Keratinocyte (primary cell): ENCODE data around the gene NTSR1. TPM values are rescaled to one million over a fixed set of nuclear protein-coding genes. Genes with fewer than 3 reads are reported as not detected.

Experiments used
- DNase-seq: peaks from one replicate; pipeline ENCODE4 v3.0.0-alpha.2; 2011; ENCODE audit warnings: low read depth, missing footprints, low spot score
- FAIRE-seq: peaks from 2 replicates; lab custom pipeline; 2011; peaks lifted over from hg19 to GRCh38; lab: Jason Lieb, UNC
- H2AFZ ChIP-seq: 2 replicates; pipeline ENCODE4 v1.6.0; 2012; ENCODE audit warnings: low read length, control low read depth, inconsistent platforms; ENCODE audit not compliant: control insufficient read depth
- H3K27ac ChIP-seq: 2 replicates; pipeline ENCODE4 v1.5.1; 2011; ENCODE audit warnings: low read length; ENCODE audit not compliant: control insufficient read depth, insufficient read depth
- H3K27me3 ChIP-seq: 3 replicates; pipeline ENCODE4 v1.6.0; 2011; ENCODE audit warnings: low read length; ENCODE audit not compliant: control insufficient read depth, insufficient read depth; ENCODE audit errors: extremely low read depth
- H3K36me3 ChIP-seq, 2 experiments: 2 replicates in 1 of 2; 3 replicates in 1 of 2; pipeline ENCODE4 v1.5.1; 2011; ENCODE audit warnings: low read length in 2 of 2, mild to moderate bottlenecking in 1 of 2; ENCODE audit not compliant: control insufficient read depth in 2 of 2, insufficient read depth in 2 of 2; ENCODE audit errors: extremely low read depth in 1 of 2
- H3K4me1 ChIP-seq: 3 replicates; pipeline ENCODE4 v1.5.1; 2011; ENCODE audit warnings: low read length; ENCODE audit not compliant: control insufficient read depth, insufficient read depth; ENCODE audit errors: extremely low read depth
- H3K4me2 ChIP-seq: 3 replicates; pipeline ENCODE4 v1.6.0; 2011; ENCODE audit warnings: low read depth, low read length; ENCODE audit not compliant: control insufficient read depth, insufficient read depth; ENCODE audit errors: extremely low read depth
- H3K4me3 ChIP-seq, 3 experiments: fragments of 200-600 bp in 1 of 3; sonication (generic) in 1 of 3; 2 replicates in 2 of 3; 3 replicates in 1 of 3; pipeline ENCODE4 v1.5.1; 2011 to 2016; ENCODE audit warnings: low read length in 3 of 3, mild to moderate bottlenecking in 3 of 3, control low read depth in 2 of 3, inconsistent platforms in 1 of 3, low read depth in 1 of 3, mixed read lengths in 1 of 3, mixed run types in 1 of 3, moderate library complexity in 1 of 3; ENCODE audit not compliant: control insufficient read depth in 2 of 3, insufficient read depth in 2 of 3; ENCODE audit errors: extremely low read depth in 1 of 3
- H3K79me2 ChIP-seq: 2 replicates; pipeline ENCODE4 v1.6.0; 2012; ENCODE audit warnings: low read length; ENCODE audit not compliant: control insufficient read depth, insufficient read depth
- H3K9ac ChIP-seq: 3 replicates; pipeline ENCODE4 v1.6.0; 2011; ENCODE audit warnings: low read length; ENCODE audit not compliant: control insufficient read depth, insufficient read depth; ENCODE audit errors: extremely low read depth
- H3K9me1 ChIP-seq: 3 replicates; pipeline ENCODE4 v1.6.0; 2011; ENCODE audit warnings: low read length; ENCODE audit not compliant: control insufficient read depth, insufficient read depth; ENCODE audit errors: extremely low read depth
- H3K9me3 ChIP-seq: 2 replicates; pipeline ENCODE4 v1.5.1; 2012; ENCODE audit warnings: low read depth, low read length; ENCODE audit not compliant: control insufficient read depth
- H4K20me1 ChIP-seq: 3 replicates; pipeline ENCODE4 v1.6.0; 2011; ENCODE audit warnings: low read length; ENCODE audit not compliant: control insufficient read depth, insufficient read depth; ENCODE audit errors: extremely low read depth
- EZH2 ChIP-seq: IDR thresholded peaks from one replicate; pipeline ENCODE4 v1.6.1; 2012; ENCODE audit warnings: inconsistent platforms, mild to moderate bottlenecking, low read length, moderate library complexity
- dilution Hi-C: fragments of 300-500 bp; cut with MboI; formaldehyde crosslinking; loops from one replicate; pipeline ENCODE4 v1.7.0; 2020; ENCODE audit warnings: low sequenced_read_pairs; ENCODE audit not compliant: extremely low pct_ligation_motif_present
- polyA plus RNA-seq, 5 experiments: library from polyadenylated mRNA; depleted of rRNA in 3 of 5; stranded (reverse) in 3 of 5; stranded (forward) in 1 of 5; unstranded in 1 of 5; fragments of >200 nt; gene quantifications; 1 replicate in 1 of 5; 2 replicates in 3 of 5; 3 replicates in 1 of 5; pipeline versions ENCODE4 v1.2.1 to v1.2.3, GENCODE V29; 2011 to 2012; ENCODE audit warnings: missing spikeins in 2 of 5, low read depth in 1 of 5, low replicate concordance in 1 of 5
- TF ChIP-seq, protein P1 (sequence below), 3 experiments: IDR thresholded peaks in 1 of 3; conservative IDR thresholded peaks in 1 of 3; optimal IDR thresholded peaks in 1 of 3; 2 replicates in 2 of 3; 3 replicates in 1 of 3; pipeline versions ENCODE3 to v1.5.1; 2011; ENCODE audit warnings: low read length in 3 of 3, mild to moderate bottlenecking in 3 of 3, moderate library complexity in 2 of 3, control low read depth in 1 of 3, inconsistent platforms in 1 of 3; ENCODE audit not compliant: insufficient read depth in 2 of 3; ENCODE audit errors: extremely low read depth in 1 of 3

NTSR1 gene
- polyA plus RNA-seq, 1 donor (not counting 4 experiments of a cell fraction or from before 2014, with no cell fraction given) = 0.55 TPM

DNA sequence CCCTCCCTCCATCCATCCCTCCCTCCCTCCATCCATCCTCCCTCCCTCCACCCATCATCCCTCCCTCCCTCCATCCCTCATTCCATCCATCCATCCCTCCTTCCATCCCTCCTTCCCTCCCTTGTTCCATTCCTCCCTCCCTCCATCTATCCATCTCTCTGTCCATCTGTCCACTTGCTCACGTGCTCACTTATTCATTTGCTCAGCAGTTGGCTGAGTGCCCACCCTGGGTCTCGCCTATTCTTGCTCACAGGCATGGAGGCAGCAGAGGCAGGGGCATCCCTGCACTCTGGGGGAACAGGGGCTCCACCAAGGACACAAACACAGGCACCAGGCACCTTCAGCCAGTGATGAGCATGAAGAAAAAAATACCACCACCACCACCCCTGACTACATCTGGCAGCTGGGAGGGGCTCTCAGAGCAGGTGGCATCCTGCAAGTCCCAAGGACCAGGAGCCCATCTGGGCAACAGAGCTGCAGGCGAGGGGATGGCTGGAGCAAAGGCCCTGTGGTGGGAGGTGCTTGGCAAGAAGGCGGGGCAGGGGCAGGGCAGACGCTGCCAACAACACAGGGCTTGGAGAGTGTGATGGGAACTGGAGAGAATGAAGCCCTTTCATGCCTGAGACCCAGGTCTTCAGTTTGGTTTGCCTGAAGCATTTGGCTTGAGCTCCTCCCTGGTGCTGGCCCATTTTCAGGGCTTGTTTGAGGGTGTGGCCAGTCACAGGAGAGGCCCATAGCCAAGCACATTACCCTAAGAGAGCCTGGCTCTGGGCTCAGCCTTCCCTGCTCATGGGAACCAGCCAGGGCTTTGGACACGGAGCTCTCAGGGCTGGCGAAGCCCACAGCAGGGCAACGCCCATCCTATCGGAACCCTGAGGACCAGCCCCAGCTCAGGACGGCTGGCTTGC, 47.4 kb downstream of the NTSR1 start:
- Histone ChIP-seq H3K27ac (no peak overlapping the region), H3K9me3 (no peaks in the 10 kb centered on the region), H3K79me2 (no peaks in the 10 kb centered on the region), H3K36me3 (no peaks in the 10 kb centered on the region), H4K20me1 (no peaks in the 10 kb centered on the region), H3K4me3 (no peak overlapping the region), H3K9me1 (peaks cover 2% of the 10 kb centered on the region), H2AFZ (no peak overlapping the region), H3K4me1 (peaks cover 12% of the 10 kb centered on the region), H3K4me2 (peak overlapping the region; percentile 14), H3K27me3 (peaks cover 21% of the 10 kb centered on the region), H3K9ac (no peak overlapping the region)
- dilution Hi-C loops = no loop called here
- FAIRE-seq (no peak), DNase-seq (no peak)
- no peak for TF ChIP-seq EZH2
- TF ChIP-seq, protein P1, sequence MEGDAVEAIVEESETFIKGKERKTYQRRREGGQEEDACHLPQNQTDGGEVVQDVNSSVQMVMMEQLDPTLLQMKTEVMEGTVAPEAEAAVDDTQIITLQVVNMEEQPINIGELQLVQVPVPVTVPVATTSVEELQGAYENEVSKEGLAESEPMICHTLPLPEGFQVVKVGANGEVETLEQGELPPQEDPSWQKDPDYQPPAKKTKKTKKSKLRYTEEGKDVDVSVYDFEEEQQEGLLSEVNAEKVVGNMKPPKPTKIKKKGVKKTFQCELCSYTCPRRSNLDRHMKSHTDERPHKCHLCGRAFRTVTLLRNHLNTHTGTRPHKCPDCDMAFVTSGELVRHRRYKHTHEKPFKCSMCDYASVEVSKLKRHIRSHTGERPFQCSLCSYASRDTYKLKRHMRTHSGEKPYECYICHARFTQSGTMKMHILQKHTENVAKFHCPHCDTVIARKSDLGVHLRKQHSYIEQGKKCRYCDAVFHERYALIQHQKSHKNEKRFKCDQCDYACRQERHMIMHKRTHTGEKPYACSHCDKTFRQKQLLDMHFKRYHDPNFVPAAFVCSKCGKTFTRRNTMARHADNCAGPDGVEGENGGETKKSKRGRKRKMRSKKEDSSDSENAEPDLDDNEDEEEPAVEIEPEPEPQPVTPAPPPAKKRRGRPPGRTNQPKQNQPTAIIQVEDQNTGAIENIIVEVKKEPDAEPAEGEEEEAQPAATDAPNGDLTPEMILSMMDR (optimal IDR thresholded peaks at IDR 0.05 in 1 of 3, IDR thresholded peaks at IDR 0.05 in 1 of 3, conservative IDR thresholded peaks at IDR 0.05 in 1 of 3; ENCODE audit: extremely low read depth in 1 of 3, insufficient read depth in 2 of 3, low read length in 3 of 3) = no peak

DNA sequence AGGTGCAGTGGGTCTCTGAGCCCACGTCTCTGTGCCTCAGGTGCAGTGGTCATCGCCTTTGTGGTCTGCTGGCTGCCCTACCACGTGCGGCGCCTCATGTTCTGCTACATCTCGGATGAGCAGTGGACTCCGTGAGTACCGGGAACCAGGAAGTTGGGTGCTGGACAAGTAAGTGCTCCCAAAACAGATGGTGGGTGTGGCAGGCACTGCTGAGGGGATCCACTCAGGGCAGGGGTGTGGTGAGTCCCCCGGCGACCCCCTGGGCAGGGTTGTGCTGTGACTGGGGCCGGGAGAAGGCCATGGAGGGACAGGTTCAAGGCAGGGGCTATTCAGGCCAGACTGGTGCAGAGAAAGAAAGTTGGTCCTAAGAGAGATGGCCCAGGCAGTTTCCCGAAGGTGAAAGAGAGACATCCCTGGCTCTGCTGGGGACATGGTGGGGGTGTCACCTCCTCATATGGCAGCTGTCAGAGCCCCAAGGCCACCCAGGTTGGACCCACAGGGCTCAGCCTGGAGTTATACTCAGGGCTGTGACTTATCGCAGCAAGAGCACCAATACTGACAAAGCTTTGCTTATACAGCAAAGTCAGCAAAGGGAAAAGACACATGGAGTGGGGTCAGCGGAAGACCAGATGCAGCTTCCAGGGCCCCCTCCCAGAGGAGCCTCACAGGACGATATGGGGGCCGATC, 49.7 kb downstream of the NTSR1 start:
- dilution Hi-C loops = no loop called here
- Histone ChIP-seq H3K36me3 (no peaks in the 10 kb centered on the region), H3K4me3 (no peak overlapping the region), H3K4me1 (peaks cover 12% of the 10 kb centered on the region), H3K9me1 (peaks cover 2% of the 10 kb centered on the region), H3K4me2 (no peak overlapping the region), H3K27me3 (peaks cover 21% of the 10 kb centered on the region), H3K9me3 (no peaks in the 10 kb centered on the region), H4K20me1 (peaks cover under 1% of the 10 kb centered on the region), H3K79me2 (no peaks in the 10 kb centered on the region), H3K9ac (no peak overlapping the region), H3K27ac (no peak overlapping the region), H2AFZ (no peak overlapping the region)
- FAIRE-seq (no peak), DNase-seq (no peak)
- no peak for TF ChIP-seq EZH2
- TF ChIP-seq, protein P1 (optimal IDR thresholded peaks at IDR 0.05 in 1 of 3, IDR thresholded peaks at IDR 0.05 in 1 of 3, conservative IDR thresholded peaks at IDR 0.05 in 1 of 3; ENCODE audit: extremely low read depth in 1 of 3, insufficient read depth in 2 of 3, low read length in 3 of 3) = no peak
